Brain pericyte (primary cell): Measurements from ENCODE around the gene OSR1.
"Not testable (repeated sequence)": the region's sequence is repeated elsewhere in the genome, so short reads cannot be mapped to it uniquely, and the experiment has no call there.

ENCODE experiments used
- DNase-seq: peaks from one replicate; pipeline ENCODE4 v3.0.0-alpha.2; 2012; ENCODE audit warnings: low read depth, low spot score

Gene OSR1

DNA sequence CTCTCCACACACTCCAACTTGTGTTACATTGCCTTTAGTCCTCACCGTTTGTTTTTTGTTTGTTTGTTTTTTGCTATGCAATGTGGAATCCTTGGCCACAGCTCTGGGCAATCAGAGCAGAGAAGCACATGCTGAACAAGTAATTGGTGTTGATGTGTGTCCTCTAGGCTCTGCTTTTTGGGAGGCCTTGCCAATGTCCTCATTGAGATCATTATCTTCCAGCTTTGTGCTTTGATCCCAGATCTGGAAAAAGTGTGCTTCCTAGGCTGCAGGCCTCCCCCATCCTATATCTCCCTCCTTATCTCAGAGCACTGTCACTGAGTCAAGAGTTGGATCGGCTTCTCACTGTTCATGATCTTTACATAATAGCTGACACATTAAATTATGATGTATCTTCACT lies 25.9 kb downstream of the OSR1 start:
- no peak for DNase-seq

GRCh38 chr2:19331450-19331849 lies 27.0 kb downstream of the OSR1 start:
- no peak for DNase-seq

DNA sequence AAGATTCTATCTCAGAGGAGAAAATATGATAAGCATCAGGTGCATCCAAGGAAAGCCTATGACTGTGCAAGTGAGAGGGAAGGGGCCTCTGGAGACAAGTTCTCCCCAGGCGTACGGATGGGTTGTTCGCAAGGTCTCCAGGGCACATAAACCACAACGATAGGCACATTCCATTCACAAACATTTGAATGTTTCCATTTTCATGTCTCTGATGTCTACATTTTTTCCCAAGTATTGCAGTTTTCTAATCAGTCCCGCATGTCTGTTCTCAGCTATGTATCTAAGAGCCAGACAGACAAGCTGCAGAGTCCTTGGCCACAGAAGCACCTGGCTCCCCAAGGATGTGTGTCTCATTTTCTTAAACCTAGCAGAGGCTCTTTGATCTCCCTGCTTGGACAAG lies 28.0 kb downstream of the OSR1 start:
- no peak for DNase-seq

DNA sequence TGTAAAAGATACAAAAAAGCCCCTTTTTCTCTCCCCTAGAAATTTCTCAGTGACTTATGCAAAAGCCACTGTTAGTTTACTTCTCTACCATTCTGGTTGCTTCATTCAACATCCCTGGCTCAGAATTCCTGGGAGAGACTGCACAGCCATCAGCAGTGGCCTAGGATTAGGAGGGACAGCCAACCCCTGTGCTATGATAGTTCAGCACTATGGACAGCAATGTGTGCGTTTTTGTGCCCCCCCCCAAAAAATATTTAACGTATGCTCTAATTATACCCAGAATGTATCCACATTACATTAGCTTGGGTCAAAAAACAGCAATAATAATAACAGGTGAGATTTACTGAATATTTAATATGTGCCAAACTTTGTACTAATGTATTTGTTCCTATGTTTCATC lies 29.0 kb downstream of the OSR1 start:
- no peak for DNase-seq

DNA sequence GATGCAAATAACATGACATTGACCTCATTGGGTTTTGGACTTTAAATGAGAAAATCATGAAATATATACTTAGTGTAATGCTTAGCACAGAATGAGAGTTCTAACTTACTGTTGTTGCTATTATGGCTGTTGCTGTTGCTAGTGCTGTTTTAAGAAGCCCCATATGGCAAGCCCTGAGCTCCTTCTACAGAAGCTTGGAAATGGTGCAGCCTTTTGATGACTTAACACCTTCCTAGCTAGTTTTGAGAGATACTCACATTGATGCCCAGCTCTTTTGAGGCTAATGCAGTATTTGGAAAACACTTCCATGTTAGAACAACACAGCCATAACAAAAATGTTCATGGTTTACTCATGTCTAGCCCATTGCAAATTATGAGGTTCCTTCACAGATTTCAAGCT lies 30.9 kb downstream of the OSR1 start:
- DNase-seq = no peak

GRCh38 chr2:19321946-19322345 lies 36.5 kb downstream of the OSR1 start:
- no peak for DNase-seq

- DNase-seq = no peak
These were observed 37.6 kb downstream of the OSR1 start for GRCh38 chr2:19320813-19321212.

GRCh38 chr2:19319698-19320097 lies 38.7 kb downstream of the OSR1 start:
- DNase-seq = no peak

DNA sequence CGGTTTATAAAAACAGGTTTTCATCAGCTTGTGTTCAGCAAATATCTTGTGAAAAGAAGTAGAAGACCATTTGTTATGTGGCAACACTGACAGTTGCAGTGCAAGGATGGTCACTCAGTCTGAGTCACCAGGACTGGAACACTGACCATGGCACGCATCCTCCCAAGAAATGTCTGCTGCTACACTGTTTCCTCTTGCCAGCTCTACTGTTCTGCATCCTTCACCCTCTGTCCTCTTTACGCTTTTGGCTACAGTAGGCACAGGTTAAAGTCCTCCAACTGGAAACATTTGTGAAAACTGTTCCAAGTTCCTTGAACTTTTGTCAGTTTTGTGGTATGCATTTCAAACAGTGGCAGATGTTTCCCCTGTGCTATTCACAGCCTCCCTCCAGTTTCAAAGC lies 39.4 kb downstream of the OSR1 start:
- no peak for DNase-seq

DNA sequence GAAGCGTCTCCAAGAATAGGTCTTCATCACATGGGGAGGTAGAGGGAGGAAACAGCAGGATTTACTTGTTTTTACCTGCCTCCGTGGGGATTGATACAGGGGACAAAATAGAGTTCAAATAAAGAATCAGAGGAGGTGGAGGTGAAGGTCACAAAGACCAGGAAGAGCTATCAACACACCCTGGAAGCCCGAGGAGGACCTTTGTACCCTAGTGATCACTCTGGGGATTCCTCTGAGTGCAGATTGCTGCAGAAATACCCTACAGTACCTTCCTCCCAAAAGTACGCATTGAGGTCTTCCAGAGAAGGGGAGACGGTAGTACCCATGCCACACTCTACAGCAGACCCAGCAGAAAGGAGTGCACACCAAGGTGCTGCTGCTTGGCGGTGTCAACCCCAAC lies 44.9 kb downstream of the OSR1 start:
- no peak for DNase-seq

GRCh38 chr2:19312949-19313348 lies 45.5 kb downstream of the OSR1 start:
- DNase-seq = no peak

DNA sequence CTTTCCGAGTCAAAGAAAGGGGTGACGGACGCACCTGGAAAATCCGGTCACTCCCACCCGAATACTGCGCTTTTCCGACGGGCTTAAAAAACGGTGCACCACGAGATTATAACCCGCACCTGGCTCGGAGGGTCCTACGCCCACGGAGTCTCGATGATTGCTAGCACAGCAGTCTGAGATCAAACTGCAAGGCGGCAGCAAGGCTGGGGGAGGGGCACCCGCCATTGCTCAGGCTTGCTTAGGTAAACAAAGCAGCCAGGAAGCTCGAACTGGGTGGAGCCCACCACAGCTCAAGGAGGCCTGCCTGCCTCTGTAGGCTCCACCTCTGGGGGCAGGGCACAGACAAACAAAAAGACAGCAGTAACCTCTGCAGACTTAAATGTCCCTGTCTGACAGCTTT lies 52.4 kb downstream of the OSR1 start:
- not testable (repeated sequence) for DNase-seq

GRCh38 chr2:19305400-19306055 lies 52.9 kb downstream of the OSR1 start:
- not testable (repeated sequence) for DNase-seq

DNA sequence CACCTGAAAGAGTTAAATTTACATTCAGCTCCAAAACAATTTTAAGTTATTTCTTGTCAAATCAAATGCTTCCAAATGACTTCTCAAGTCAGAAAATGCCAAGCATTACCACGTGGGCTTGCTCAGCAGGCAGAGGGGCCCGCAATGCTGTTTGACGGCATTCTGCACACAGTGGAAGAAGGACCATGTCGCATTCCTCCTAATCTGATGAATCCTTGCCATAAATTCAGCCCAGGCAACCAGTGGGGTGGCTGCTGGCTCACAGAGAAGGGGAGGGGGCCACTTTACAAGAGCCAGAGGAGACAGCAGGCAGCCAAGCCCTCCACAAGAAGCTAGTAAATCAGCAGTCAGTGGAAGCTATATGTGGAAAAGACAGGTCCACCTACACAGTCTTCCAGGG lies 56.7 kb downstream of the OSR1 start:
- DNase-seq = no peak
